ENCODE results near the gene FAM184A.

- TF ChIP-seq POLR2A (IDR thresholded peaks at IDR 0.05) (peak; percentile 57 to 69), CTCF (IDR thresholded peaks at IDR 0.05 in 4 of 5, conservative IDR thresholded peaks at IDR 0.05 in 1 of 5) (no peak)
Measured at GRCh38 chr6:118934461-118935330, 143.8 kb downstream of the FAM184A start, which contains the start of gene MCM9.

All from gastrocnemius medialis (tissue), 4 donors.